Ishikawa (cell line): Measurements from ENCODE around the gene SMIM38.

ENCODE experiments used
- CEBPB ChIP-seq: IDR thresholded peaks from 2 replicates; pipeline ENCODE4 v1.6.1; 2012
- CREB1 ChIP-seq: IDR thresholded peaks from 2 replicates; pipeline ENCODE4 v1.6.1; 2012; ENCODE audit warnings: low read depth
- EGR1 ChIP-seq: IDR thresholded peaks from 2 replicates; pipeline ENCODE4 v1.6.1; 2012
- EP300 ChIP-seq: IDR thresholded peaks from 2 replicates; pipeline ENCODE4 v1.6.1; 2012; ENCODE audit warnings: borderline replicate concordance
- FOXM1 ChIP-seq: IDR thresholded peaks from 2 replicates; pipeline ENCODE4 v1.6.1; 2012; ENCODE audit warnings: low read depth, borderline replicate concordance
- NFIC ChIP-seq: IDR thresholded peaks from 2 replicates; pipeline ENCODE4 v1.6.1; 2012
- RAD21 ChIP-seq: IDR thresholded peaks from 2 replicates; pipeline ENCODE4 v1.6.1; 2012; ENCODE audit warnings: low read depth
- TAF1 ChIP-seq: IDR thresholded peaks from 2 replicates; pipeline ENCODE4 v1.6.1; 2012; ENCODE audit warnings: low read depth, mild to moderate bottlenecking
- TCF12 ChIP-seq: IDR thresholded peaks from 2 replicates; pipeline ENCODE4 v1.6.1; 2012; ENCODE audit warnings: low read depth
- TEAD4 ChIP-seq: IDR thresholded peaks from 2 replicates; pipeline ENCODE4 v1.6.1; 2012
- USF1 ChIP-seq: IDR thresholded peaks from 2 replicates; pipeline ENCODE4 v1.6.1; 2012
- YY1 ChIP-seq: IDR thresholded peaks from 2 replicates; pipeline ENCODE4 v1.6.1; 2012; ENCODE audit warnings: low read depth
- ZBTB7A ChIP-seq: IDR thresholded peaks from 2 replicates; pipeline ENCODE4 v1.6.1; 2012; ENCODE audit warnings: low read depth
- TF ChIP-seq, protein P1 (sequence below): IDR thresholded peaks from 2 replicates; pipeline ENCODE4 v1.6.1; 2012; ENCODE audit warnings: low read depth, mild to moderate bottlenecking
- TF ChIP-seq, protein P2 (sequence below): IDR thresholded peaks from 2 replicates; pipeline ENCODE4 v1.6.1; 2012

Gene SMIM38

DNA sequence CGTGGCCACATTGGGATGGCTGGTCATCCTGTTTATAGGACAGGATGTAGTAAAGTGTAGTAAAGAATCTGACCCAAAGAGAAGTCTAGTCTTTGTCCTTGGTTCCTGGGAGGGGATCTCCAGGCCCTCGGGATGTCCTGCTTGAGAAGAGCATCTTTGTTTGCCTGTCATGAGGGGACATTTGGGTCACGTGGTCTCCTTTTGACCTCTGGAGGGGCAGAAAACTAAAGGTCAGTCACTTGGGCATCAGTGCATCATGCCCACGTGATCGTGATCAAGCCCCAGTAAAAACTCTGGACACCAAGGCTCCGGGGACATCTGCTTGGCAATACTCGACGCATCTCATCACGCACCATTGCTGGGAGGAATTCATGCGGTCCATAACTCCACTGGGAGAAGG is 9.1 kb downstream of the SMIM38 start:
- TF ChIP-seq, protein P1, sequence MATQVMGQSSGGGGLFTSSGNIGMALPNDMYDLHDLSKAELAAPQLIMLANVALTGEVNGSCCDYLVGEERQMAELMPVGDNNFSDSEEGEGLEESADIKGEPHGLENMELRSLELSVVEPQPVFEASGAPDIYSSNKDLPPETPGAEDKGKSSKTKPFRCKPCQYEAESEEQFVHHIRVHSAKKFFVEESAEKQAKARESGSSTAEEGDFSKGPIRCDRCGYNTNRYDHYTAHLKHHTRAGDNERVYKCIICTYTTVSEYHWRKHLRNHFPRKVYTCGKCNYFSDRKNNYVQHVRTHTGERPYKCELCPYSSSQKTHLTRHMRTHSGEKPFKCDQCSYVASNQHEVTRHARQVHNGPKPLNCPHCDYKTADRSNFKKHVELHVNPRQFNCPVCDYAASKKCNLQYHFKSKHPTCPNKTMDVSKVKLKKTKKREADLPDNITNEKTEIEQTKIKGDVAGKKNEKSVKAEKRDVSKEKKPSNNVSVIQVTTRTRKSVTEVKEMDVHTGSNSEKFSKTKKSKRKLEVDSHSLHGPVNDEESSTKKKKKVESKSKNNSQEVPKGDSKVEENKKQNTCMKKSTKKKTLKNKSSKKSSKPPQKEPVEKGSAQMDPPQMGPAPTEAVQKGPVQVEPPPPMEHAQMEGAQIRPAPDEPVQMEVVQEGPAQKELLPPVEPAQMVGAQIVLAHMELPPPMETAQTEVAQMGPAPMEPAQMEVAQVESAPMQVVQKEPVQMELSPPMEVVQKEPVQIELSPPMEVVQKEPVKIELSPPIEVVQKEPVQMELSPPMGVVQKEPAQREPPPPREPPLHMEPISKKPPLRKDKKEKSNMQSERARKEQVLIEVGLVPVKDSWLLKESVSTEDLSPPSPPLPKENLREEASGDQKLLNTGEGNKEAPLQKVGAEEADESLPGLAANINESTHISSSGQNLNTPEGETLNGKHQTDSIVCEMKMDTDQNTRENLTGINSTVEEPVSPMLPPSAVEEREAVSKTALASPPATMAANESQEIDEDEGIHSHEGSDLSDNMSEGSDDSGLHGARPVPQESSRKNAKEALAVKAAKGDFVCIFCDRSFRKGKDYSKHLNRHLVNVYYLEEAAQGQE: no peak
- TF ChIP-seq USF1 (no peak), EGR1 (no peak), TEAD4 (no peak), FOXM1 (no peak), CREB1 (no peak)

DNA sequence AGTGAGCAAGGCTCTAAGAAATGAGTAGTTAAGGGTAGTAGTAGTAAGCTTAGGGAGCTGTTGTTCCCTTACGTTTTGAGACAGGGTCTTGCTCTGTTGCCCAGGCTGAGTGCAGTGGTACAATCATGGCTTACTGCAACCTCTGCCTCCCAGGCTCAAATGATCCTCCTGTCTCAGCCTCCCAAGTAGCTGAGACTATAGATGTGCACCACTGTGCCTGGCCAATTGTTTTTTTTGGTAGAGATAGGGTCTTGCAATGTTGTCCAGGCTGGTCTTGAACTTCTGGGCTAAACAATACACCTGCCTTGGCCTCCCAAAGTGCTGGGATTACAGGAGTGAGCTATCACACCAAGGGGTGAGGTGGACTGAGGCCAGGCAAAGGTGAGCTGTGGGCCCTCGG is 10.0 kb downstream of the SMIM38 start:
- no peak for TF ChIP-seq EGR1
- TF ChIP-seq FOXM1: no peak
- no peak for TF ChIP-seq TCF12
- TF ChIP-seq NFIC: no peak
- TF ChIP-seq CEBPB: no peak
- no peak for TF ChIP-seq CREB1
- TF ChIP-seq, protein P1: no peak
- TF ChIP-seq ZBTB7A: no peak
- no peak for TF ChIP-seq TEAD4
- no peak for TF ChIP-seq EP300
- no peak for TF ChIP-seq TAF1
- TF ChIP-seq, protein P2, sequence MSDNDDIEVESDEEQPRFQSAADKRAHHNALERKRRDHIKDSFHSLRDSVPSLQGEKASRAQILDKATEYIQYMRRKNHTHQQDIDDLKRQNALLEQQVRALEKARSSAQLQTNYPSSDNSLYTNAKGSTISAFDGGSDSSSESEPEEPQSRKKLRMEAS: no peak
- TF ChIP-seq USF1: no peak
- no peak for TF ChIP-seq YY1
- no peak for TF ChIP-seq RAD21

- TF ChIP-seq CREB1: no peak
- TF ChIP-seq TCF12: 0 out of 2 replicates have a peak, but pooled peaks have one; percentile 27
- TF ChIP-seq TEAD4: no peak
- TF ChIP-seq, protein P2: no peak
- TF ChIP-seq EGR1: no peak
Measured at GRCh38 chr11:69166218-69167115, 10.7 kb downstream of the SMIM38 start.

DNA sequence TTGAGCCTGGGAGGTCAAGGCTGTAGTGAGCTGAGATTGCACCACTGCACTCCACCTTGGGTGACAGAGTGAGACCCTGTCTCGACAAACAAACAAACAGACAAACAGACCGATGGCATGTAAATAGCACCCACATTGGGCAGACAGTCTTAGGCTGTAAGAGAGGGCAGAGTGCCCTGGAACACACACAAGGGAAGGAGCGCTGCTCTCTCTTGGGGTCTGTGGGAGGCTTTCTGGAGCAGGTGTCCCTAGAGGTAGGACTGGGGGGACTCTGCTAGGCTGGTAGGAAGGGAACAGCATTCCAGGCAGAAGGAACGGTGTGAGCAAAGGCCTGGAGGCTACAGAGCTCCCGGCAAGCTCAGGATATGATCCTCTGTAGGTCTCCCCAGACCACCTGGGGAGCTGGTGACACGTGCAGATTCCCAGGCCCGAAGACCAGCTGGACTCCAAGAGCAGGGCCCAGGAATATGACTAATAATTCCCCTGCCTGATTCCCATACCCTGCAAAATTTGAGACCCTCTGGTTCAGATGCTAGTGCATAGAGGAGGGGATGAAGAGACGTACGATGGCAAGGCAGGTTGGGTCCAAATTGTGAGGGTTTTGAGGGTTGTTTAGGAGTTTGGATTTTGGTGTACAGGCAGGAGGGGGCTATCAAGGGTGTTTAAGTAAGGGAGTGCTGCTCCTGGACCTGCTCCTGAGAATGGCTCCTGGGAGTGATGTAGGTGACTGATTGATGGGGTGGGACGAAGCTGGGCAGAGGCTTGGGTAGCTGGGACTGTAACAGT is 11.6 kb downstream of the SMIM38 start:
- no peak for TF ChIP-seq FOXM1
- TF ChIP-seq ZBTB7A: no peak
- TF ChIP-seq, protein P2: no peak
- no peak for TF ChIP-seq EGR1
- no peak for TF ChIP-seq NFIC
- no peak for TF ChIP-seq YY1
- TF ChIP-seq, protein P1: no peak
- TF ChIP-seq CEBPB: no peak
- TF ChIP-seq TEAD4: no peak
- TF ChIP-seq CREB1: no peak
- no peak for TF ChIP-seq EP300
- no peak for TF ChIP-seq TCF12
- no peak for TF ChIP-seq USF1
- TF ChIP-seq RAD21: no peak
- no peak for TF ChIP-seq TAF1
